HCEC 1CT (cell line): ENCODE measurements around the gene LRRC56.
A peak's percentile ranks its signal among the peaks of the same experiment; 100 is the strongest.

Experiments used
- DNase-seq: peaks from one replicate; pipeline ENCODE4 v3.0.0-alpha.2; 2017

Gene LRRC56

DNA sequence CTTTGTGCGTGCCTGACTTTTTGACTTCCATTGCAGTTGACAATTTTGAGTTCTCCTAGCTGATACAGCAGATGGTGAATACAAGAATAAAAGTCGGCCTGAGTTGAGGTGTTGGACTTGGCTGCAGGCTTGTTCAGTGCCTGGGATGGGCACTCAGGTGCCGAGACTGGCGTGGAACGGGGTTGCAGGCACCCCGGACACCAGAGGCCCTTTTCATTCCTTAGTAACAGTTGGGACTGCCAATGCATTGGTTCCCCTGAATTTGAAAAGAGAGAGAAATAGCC, 40.2 kb downstream of the LRRC56 start:
- no peak for DNase-seq

DNA sequence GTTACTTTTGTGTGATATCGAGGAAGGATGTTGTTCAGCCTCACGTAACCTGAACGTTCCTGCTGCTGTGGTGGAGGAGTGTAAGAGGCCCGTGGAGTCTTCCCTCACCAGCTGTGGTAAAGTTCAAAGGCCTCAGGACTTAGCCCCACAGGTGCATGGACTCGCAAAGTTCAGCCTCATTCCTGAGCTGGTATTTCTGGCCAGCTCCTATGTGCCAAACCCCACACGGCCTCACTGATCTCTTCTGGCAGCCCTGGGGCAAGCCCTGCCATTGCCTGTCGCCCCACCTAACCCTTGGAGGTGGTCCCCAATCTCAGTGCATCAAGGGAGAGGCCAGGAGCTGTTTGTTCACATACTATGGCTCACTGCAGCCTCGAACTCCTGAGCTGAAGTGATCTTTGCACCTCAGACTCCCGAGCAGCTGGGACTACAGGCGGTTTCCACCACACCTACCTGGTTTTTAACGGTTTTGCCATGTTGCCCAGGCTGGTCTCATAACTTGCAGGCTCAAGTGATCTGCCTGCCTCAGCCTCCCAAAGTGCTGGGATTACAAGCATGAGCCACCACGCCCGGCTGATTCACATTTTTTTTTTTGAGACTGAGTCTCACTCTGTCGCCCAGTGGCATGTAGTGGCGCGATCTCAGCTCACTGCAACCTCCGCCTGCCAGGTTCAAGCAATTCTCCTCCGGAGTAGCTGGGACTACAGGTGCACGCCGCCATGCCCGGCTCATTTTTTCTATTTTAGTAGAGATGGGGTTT, 41.1 kb downstream of the LRRC56 start:
- DNase-seq = no peak

DNA sequence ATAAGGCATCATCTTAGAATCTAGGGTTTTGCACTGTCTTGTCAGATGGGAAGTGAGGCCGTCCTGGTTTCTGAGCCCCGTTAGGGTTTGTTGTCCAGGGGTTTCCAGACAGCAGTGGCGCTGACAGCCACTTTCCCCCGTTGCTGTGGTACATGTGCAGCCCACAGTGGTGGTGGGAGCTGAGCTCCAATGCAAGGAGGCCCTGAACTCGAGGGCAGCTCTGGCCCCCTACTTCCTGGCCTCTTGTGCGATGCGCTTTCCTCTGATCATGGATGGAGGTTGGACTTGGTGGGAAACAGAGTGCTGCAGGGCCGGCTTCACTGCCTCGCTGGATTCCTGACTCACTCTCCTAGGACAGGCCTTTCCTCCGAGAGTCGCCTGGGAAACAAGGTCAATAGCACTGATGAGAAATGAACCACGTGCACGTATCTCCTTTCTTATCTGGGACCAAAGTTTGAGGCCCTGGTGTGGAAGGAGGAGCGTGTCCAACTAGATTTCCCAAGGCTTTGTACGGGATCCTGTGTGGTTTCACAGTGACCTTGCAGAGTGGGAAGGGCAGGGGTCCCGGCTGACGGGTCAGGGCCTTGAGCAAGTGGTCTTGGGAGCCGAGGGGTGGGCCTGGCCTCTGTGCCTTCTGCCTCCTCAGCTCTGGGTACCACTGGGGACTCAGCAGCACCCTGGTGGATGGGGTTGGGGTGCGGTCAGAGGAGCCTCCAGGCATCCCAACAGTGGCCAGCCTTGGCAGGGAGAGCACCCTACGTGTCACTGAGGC, 42.7 kb downstream of the LRRC56 start:
- no peak for DNase-seq

DNA sequence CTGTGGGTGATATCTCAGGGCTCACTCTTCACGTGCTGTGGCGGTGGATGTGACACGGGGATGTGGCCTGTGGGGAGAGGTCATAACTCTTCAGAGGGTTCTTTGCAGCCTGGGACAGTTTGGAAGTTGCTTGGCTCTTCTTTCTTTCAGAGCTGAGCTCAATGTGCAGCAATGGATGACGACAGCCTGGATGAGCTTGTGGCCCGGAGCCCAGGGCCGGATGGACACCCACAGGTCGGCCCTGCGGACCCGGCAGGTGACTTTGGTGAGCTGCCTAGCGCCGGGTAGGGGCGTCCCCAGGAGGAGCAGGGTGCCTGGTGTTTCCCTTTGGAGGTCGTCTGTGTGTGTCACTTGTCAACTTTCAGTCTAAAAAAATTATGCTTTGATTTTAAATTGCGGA, 44.0 kb downstream of the LRRC56 start:
- DNase-seq = no peak

DNA sequence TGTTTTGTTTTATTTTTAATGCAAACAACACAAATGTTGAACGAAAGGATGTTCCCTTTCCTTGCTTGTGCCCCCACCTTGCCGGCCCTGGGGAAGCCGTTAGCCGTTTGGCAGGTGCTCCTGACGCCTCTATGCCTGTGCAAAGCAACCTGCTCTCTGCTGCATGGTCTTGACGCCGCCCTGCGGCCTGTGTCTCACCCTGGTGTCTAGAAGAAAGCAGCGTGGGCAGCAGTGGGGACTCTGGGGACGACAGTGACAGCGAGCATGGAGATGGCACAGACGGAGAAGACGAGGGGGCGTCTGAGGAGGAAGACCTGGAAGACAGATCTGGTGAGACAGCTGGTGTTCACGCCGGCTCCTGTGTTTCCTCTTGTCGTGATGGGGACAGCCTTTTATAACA, 44.4 kb downstream of the LRRC56 start:
- no peak for DNase-seq

DNA sequence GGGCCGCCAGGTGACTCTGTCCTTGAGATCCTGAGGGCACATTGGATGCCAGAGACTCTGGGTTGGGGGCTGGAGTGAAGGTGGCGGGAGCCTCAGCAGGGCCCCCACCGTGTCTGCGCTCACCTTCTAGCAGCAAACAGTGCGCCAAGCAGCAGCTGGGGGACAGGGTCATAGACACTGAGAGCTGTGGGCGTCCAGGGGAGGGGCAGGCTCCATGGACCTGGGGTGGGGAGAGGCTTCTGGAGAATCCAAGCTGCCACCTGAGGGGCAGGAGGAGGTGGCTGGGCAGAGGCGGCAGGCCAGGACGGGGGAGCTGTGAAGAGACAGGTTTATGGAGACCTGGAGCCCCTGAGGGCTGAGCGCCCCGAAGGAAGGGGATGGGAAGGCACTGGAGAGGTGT, 47.0 kb downstream of the LRRC56 start:
- DNase-seq = no peak

DNA sequence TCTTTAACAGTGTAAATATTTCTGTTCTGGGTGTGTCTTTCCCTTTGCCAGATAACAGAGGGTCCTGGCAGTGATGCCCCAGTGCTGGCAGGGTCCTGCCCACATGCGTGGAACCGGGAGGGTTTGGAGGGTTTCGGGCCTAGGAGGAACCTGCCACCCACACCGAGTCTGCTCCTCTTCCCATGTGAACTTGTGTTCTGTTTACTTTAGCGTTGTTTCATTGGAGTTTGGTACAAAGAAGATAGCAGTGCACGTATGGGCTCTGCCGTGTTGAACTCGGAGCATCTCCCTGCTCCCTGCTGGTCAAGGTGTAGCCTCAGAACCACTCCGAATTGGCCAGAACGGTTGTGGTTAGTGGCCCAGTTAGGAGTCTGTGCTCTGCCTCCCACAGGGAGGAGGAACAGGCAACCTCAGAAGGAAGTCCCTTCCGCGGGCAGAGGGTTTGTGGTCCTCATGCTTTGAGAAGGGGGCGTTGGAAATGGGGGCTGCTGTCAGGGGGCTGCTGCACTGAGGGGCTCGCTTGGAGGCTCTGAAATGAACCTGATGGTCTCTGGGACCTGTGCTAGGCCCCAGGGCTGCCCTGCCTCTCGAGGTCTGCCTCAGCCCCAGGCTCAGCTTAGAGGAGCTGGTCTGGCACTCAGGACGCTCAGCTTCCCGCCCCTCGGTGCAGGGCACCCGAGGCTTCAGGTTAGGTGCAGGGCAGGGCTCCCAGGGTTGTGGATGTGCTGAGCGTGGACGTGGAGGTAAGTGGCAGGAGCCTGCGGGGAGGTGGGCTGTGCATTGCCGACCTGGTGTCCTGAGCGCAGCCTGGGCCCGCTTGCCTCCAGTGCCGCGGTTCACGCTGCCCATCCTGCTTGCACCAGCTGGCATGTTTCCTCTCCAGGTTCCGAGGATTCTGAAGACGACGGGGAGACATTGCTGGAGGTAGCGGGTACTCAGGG, 49.3 kb downstream of the LRRC56 start:
- no peak for DNase-seq

DNA sequence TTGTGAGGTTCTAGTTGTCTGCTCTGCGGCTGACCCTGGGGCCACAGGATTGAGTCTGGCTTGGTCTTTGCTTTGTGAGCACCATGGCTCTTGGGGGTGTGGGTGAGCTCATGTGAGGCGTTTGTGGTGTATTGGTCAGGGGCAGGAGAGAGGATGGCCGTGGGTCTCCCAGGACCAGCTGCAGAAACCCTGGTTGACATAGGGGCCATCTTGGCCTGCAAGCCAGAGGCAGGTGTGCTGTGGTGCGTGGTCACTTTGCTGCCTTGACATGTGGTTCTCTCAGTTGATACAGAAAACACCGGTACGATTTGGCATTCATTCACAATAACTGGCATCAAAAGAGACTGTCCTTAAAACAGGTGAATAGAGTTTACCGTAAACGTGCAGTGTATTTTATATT, 50.2 kb downstream of the LRRC56 start:
- no peak for DNase-seq

DNA sequence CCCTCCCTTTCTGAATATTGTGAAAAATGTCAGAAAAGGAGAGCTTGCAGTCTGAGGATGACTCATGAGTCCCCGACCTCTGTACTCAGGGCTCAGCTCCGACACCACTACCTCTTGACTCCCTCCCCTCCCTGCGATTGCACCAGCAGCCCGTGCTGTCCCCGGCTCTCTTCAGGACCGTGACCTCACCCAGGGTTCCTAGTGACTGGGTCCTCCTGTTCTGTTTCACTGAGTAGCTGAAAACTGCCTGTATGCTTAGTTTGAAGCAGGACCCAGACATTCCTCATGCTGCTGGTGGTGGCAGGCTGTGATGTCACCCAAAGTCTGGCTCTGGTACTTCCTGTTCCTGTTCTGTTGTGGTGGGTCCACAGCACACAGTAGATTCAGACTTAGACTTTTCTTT, 50.7 kb downstream of the LRRC56 start:
- DNase-seq = peak; percentile 77

DNA sequence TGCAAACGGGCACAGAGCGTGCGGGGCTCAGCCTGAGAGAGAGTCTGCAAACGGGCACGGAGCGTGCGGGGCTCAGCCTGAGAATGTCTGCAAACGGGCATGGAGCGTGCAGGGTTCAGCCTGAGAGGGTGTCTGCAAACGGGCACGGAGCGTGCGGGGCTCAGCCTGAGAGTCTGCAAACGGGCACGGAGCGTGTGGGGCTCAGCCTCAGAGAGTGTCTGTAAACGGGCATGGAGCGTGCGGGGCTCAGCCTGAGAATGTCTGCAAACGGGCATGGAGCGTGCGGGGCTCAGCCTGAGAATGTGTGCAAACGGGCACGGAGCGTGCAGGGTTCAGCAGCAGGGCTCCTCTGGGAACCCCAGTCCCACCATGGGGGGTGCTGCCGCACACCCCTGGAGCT, 52.5 kb downstream of the LRRC56 start:
- DNase-seq = no peak

DNA sequence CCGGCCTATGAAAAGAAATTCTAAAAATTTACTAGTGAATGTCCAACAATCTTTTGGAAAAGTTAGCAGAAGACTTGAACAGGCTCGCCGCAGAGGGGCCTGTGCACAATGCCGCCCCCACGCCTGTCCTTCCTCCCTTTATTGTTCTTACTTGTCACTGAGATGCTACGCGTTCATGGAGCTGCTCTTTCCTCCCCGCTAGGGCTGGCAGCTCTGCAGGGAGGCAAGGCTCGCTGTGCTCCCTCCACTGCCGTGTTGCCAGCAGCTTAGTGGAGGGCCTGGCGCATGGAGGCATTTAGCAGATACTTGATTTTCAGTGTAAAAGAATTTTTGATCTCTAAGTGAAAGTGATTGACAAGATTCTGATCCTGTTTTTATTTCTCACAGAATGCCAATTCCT, 53.7 kb downstream of the LRRC56 start:
- no peak for DNase-seq

DNA sequence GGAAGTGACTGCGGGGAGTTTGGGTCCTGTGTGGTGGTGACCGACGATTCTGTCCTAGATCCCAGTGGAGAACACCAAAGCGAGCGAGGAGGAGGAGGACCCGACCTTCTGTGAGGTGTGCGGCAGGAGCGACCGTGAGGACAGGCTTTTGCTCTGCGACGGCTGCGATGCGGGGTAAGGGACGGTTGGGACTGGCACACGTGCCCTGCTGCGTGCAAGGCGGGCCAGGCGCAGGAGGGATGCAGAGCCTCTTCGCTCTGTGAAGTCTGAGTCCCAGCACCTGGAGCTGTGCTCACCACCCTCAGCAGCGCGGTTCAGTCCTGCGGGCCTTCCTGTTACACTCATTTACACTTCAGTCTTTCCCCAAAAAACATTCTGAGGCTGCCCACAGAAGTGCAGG, 55.2 kb downstream of the LRRC56 start:
- DNase-seq = no peak

DNA sequence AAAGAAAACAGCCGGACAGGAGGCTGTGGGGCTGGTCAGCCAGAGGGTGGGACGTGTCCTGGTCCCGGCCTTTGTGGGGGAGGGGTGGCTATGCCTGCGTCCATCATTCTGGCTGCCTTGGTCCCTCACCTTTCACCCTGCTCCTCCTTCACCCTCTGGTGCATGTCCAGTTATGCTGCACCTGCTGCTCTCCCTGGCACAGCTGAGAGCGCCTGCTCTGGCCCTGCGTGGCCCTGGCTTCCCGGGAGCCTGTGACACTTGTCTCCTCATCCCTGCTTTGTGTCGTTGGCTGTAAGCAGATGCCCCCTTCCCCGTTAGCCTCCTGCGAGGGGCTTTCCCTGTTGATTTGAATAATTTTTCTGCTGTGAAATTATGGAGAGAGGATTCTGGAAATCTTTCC, 55.6 kb downstream of the LRRC56 start:
- no peak for DNase-seq

DNA sequence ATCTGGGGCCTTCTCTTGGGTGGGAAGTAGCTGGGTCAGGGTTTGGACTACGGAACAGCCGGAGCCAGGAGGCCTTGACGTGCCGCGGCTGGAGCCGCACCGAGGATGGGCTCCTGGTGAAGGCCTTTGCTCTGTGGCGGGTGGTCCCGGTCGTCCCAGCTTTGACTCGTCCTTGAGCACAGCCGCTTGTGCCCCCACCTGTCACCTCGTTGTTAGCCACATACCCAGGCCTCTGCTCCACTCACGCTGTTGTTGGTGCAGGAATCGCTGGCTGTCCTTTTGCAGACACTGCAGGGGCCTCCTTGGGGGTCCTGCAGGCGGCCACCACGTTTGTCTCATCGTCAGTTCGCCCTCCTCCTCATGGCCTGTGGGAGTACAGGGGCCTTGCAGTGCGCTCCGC, 56.0 kb downstream of the LRRC56 start:
- DNase-seq = no peak

DNA sequence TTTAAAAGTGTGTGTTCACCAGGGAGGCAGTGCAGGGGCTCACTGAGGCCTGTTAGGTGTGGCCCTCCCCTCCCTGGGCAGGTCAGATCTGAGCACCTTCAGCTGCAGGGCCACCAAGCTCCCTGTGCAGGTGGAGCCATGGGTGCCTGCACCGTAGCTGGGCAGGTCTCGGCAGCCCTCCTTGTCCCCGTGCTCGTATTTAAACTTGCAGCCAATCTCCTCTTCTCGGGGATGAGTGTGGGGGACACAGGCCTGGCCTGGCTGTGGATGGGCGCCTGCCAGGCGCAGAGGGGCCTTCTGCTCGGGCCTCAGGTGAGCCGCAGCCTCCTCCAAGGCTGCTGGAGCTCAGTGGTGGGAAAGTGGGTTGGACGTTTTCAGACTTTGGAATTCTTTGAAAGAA, 58.1 kb downstream of the LRRC56 start:
- DNase-seq = no peak

DNA sequence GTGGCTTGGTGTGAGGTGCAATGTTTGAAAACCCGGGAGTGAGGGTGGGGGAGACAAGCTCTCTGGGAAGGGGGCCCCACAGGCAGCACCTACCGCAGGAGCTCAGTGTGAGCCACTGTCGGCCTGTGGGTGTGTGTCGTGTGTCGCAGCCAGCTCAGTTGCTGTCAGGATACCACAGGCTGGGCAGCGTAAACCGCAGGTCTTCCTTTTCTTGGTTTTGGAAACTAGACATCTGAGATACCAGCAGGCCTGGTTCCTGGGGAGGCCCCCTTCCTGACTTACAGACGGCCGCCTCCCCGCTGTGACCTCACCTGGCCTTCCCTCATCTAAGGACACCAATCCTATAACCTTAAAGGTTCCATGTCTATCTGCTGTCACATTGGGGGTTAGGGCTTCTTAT, 59.0 kb downstream of the LRRC56 start:
- no peak for DNase-seq

DNA sequence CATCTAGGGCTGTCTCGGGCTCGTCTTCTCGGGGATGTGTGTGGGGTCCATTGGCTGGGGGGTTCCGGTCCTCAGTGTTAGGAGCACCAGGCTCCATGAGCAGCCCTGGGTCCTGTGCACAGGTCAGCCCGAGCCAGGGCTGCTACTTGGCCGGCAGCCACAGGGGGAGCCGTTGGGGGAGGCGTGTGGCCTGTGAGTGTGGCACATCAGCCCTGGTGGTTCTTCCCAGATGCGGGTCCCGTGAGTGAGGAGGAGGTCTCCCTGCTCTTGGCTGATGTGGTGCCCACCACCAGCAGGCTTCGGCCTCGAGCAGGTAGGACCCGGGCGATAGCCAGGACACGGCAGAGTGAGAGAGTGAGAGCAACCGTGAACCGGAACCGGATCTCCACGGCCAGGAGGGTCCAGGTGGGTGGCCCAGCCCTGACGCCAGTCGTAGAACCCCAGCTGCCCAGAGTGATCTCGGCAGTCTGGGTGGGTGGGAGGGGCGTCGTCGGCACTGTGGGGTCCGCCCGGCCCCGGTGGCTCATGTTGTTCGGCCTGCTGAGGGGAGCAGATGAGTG, 59.9 kb downstream of the LRRC56 start:
- DNase-seq = no peak

DNA sequence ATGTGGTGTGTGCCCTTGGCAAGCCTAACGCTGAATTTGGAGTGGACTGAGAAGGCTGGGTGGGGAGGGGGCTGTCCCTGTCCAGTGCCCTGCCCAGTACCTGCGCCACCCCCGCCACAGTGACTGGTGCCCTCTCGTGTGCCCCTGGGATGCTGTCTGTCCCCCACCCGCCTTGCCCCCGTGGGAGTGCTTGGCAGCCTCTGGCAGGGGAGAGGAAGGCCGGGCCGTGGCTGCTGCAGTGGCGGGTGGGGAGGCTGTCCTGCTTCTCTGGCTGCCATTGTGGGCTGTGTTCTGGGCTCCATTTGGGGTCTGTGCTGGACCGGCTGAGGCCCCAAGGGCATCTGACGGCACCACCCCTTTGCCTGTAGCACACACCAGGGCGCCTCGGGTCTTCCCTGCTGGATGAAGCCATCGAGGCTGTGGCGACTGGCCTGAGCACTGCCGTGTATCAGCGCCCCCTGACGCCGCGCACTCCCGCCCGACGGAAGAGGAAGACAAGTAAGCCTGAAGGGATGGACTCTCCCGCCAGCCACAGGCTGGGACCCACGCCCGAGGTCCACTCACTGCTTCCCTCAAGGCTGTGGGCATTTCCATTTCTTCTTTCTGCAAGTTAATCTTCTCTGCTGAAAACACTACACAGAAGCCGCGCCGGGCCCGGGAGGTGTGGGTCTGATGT, 60.8 kb downstream of the LRRC56 start:
- DNase-seq = no peak

DNA sequence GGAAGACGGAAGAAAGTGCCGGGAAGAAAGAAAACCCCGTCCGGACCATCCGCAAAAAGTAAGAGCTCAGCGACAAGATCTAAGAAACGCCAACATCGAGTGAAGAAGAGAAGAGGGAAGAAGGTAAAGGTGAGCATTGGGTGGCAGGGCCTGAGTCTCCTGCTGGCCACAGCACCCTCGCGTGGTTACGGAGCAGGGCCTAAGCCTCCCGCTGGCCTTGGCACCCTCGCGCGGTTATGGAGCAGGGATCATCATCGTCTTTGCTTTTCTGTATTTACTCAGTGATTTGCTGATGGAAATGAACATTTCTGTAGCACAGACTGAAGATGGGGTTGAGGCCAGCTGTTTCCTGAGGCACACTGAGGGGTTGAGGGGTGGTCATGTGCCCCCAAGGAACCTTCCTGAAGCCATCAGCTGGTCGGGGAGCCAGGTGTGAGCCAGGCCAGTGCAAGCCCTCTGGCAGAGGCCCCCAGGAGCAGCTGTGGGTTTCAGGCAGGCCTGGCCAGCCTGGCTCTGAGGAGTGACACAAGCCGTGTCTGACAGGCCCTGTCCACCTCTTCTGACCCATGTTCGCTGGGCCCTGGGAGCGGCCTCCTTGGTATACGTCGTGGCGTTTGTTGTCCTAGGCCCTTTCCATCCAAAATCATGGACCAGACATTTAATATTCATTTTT, 64.4 kb downstream of the LRRC56 start:
- no peak for DNase-seq

DNA sequence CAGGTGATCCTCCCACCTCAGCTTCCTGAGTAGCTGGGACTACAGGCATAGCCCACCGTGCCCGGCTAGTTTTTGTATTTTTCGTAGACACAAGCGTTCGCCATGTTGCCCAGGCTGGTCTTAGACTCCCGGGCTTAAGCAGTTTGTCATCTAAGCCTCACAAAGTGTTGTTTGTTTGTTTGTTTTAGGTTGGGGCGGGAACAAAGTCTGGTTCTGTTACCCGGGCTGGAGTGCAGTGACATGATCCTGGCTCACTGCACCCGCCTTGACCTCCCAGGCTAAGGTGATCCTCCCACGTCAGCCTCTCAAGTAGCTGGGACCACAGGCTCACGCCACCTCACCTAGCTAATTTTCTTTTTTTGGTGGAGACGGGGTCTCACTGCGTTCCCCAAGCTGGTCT, 65.8 kb downstream of the LRRC56 start:
- DNase-seq = no peak
